SK-N-SH (cell line): ENCODE results near the gene CALCB. TPM values are rescaled to one million over a fixed set of nuclear protein-coding genes. Genes with fewer than 3 reads are reported as not detected.
A peak's percentile ranks its signal among the peaks of the same experiment; 100 is the strongest.

ENCODE experiments used
- CTCF ChIA-PET: fragments of 300-600, 350-600 bp; formaldehyde crosslinking; extraction: SDS; loops from one replicate; lab custom pipeline; 2021; lab: Yijun Ruan, JAX
- POLR2A ChIA-PET: fragments of 350-600 bp; sonication (Branson Sonifier 250); formaldehyde crosslinking; extraction: SDS; loops from one replicate; lab custom pipeline; 2020; ENCODE audit warnings: antibody characterized with exemption, inconsistent platforms; lab: Yijun Ruan, JAX
- DNase-seq: peaks from one replicate; pipeline ENCODE4 v3.0.0; 2012
- H2AFZ ChIP-seq: fragments of 200-600 bp; sonication (generic); 2 replicates; pipeline ENCODE4 v1.8.1; 2016; ENCODE audit warnings: antibody characterized with exemption, mild to moderate bottlenecking, low read depth
- H3F3A ChIP-seq: fragments of 200-600 bp; sonication (generic); replicated peaks from 2 replicates; pipeline ENCODE3; 2016; ENCODE audit warnings: antibody characterized with exemption, mild to moderate bottlenecking; ENCODE audit not compliant: insufficient read depth
- H3K27ac ChIP-seq, 2 experiments: fragments of 200-500 bp in 1 of 2; fragments of 200-600 bp in 1 of 2; sonication (Bioruptor generic) in 1 of 2; sonication (generic), shearing (Covaris generic) in 1 of 2; 2 replicates each; pipeline versions ENCODE4 v1.5.1 to v1.6.1; 2014 to 2016; ENCODE audit warnings: low read depth in 2 of 2, inconsistent platforms in 1 of 2, low read length in 1 of 2, mild to moderate bottlenecking in 1 of 2, mixed read lengths in 1 of 2
- H3K27me3 ChIP-seq: fragments of 200-600 bp; sonication (generic), shearing (Covaris generic); 2 replicates; pipeline ENCODE4 v1.6.1; 2016; ENCODE audit warnings: mixed run types; ENCODE audit not compliant: insufficient read depth
- H3K36me3 ChIP-seq, 2 experiments: fragments of 200-500 bp in 1 of 2; fragments of 200-600 bp in 1 of 2; sonication (Bioruptor generic) in 1 of 2; sonication (generic) in 1 of 2; replicated peaks in 1 of 2; 2 replicates each; pipeline versions ENCODE3 to v1.5.1; 2014 to 2016; ENCODE audit warnings: low read length in 1 of 2, mild to moderate bottlenecking in 1 of 2; ENCODE audit not compliant: insufficient read depth in 2 of 2, control insufficient read depth in 1 of 2
- H3K4me1 ChIP-seq, 2 experiments: fragments of 200-500 bp in 1 of 2; fragments of 200-600 bp in 1 of 2; sonication (Bioruptor generic) in 1 of 2; sonication (generic), shearing (Covaris generic) in 1 of 2; 2 replicates each; pipeline versions ENCODE4 v1.5.1 to v1.6.1; 2014 to 2016; ENCODE audit warnings: low read depth in 1 of 2, low read length in 1 of 2, mixed run types in 1 of 2; ENCODE audit not compliant: insufficient read depth in 2 of 2, control insufficient read depth in 1 of 2
- H3K4me2 ChIP-seq: fragments of 200-600 bp; sonication (generic), shearing (Covaris generic); 2 replicates; pipeline ENCODE4 v1.6.1; 2017; ENCODE audit warnings: mixed run types
- H3K4me3 ChIP-seq, 2 experiments: fragments of 200-500 bp in 1 of 2; fragments of 200-600 bp in 1 of 2; sonication (Bioruptor generic) in 1 of 2; sonication (generic), shearing (Covaris generic) in 1 of 2; 2 replicates each; pipeline versions ENCODE4 v1.5.1 to v1.8.1; 2014 to 2016; ENCODE audit warnings: low read depth in 2 of 2, inconsistent platforms in 1 of 2, low read length in 1 of 2, mild to moderate bottlenecking in 1 of 2, mixed read lengths in 1 of 2, moderate library complexity in 1 of 2
- H3K79me2 ChIP-seq: fragments of 200-600 bp; sonication (generic); 2 replicates; pipeline ENCODE4 v1.8.1; 2017; ENCODE audit warnings: mild to moderate bottlenecking; ENCODE audit not compliant: insufficient read depth
- H3K9ac ChIP-seq: fragments of 200-600 bp; sonication (generic); 2 replicates; pipeline ENCODE4 v1.6.1; 2017; ENCODE audit warnings: mixed run types
- H3K9me2 ChIP-seq: fragments of 200-600 bp; sonication (generic); 2 replicates; pipeline ENCODE4 v1.6.1; 2017; ENCODE audit warnings: mixed run types
- H3K9me3 ChIP-seq: fragments of 200-600 bp; sonication (generic); 2 replicates; pipeline ENCODE4 v1.6.1; 2017; ENCODE audit warnings: mixed run types, mild to moderate bottlenecking, moderate library complexity
- H4K20me1 ChIP-seq: fragments of 200-600 bp; sonication (generic); 2 replicates; pipeline ENCODE4 v1.6.1; 2017; ENCODE audit warnings: mild to moderate bottlenecking, mixed run types; ENCODE audit not compliant: insufficient read depth
- ELF1 ChIP-seq: IDR thresholded peaks from 2 replicates; pipeline ENCODE4 v1.4.0; 2012
- FOSL2 ChIP-seq: IDR thresholded peaks from 2 replicates; pipeline ENCODE4 v1.4.0; 2012; ENCODE audit warnings: low read depth, mild to moderate bottlenecking, moderate library complexity, borderline replicate concordance
- FOXM1 ChIP-seq: IDR thresholded peaks from 2 replicates; pipeline ENCODE4 v1.4.0; 2012; ENCODE audit warnings: low read depth, mild to moderate bottlenecking
- GABPA ChIP-seq: IDR thresholded peaks from 2 replicates; pipeline ENCODE4 v1.4.0; 2012; ENCODE audit warnings: low read depth, mild to moderate bottlenecking
- MXI1 ChIP-seq: IDR thresholded peaks from 2 replicates; pipeline ENCODE4 v1.6.1; 2012; ENCODE audit warnings: mild to moderate bottlenecking, low read depth, low read length, improper control_type of control experiment
- NFIC ChIP-seq: IDR thresholded peaks from 2 replicates; pipeline ENCODE4 v1.4.0; 2012; ENCODE audit warnings: borderline replicate concordance
- RAD21 ChIP-seq: IDR thresholded peaks from 2 replicates; pipeline ENCODE4 v1.6.1; 2012; ENCODE audit warnings: mild to moderate bottlenecking, low read length
- RCOR1 ChIP-seq: fragments of 150-350 bp; IDR thresholded peaks from 2 replicates; pipeline ENCODE4 v1.6.1; 2017; ENCODE audit warnings: antibody characterized with exemption, low read length
- RXRA ChIP-seq: IDR thresholded peaks from 2 replicates; pipeline ENCODE4 v1.4.0; 2012; ENCODE audit warnings: low read depth, mild to moderate bottlenecking, borderline replicate concordance
- SIN3A ChIP-seq: IDR thresholded peaks from 2 replicates; pipeline ENCODE4 v1.6.1; 2012; ENCODE audit warnings: low read depth, mild to moderate bottlenecking, low read length, moderate library complexity, borderline replicate concordance
- SMC3 ChIP-seq: IDR thresholded peaks from 2 replicates; pipeline ENCODE4 v1.6.1; 2012; ENCODE audit warnings: low read depth, low read length, improper control_type of control experiment
- TAF1 ChIP-seq: IDR thresholded peaks from 2 replicates; pipeline ENCODE4 v1.6.1; 2012; ENCODE audit warnings: low read depth, mild to moderate bottlenecking, low read length, moderate library complexity, borderline replicate concordance
- WGBS: methylation state at CpG from one replicate; pipeline ENCODE4 v1.1.6; 2017; ENCODE audit warnings: low lambda C conversion rate; 5-methylcytosine and 5-hydroxymethylcytosine counted together
- polyA plus RNA-seq, 3 experiments: library from polyadenylated mRNA; depleted of rRNA; stranded (reverse); fragments of >200 nt; gene quantifications; 2 replicates each; pipeline ENCODE4 v1.2.3, GENCODE V29; 2012
- TF ChIP-seq, protein P1 (sequence below): fragments of 200-600 bp; sonication (generic); IDR thresholded peaks from 2 replicates; pipeline ENCODE4 v1.6.1; 2017; ENCODE audit warnings: antibody characterized with exemption, mild to moderate bottlenecking, moderate library complexity
- TF ChIP-seq, protein P2 (sequence below): IDR thresholded peaks from 2 replicates; pipeline ENCODE4; 2012
- TF ChIP-seq, protein P3 (sequence below): IDR thresholded peaks from 2 replicates; pipeline ENCODE4 v1.4.0; 2012; ENCODE audit warnings: low read depth, borderline replicate concordance
- TF ChIP-seq, protein P4 (sequence below): IDR thresholded peaks from 2 replicates; pipeline ENCODE4 v1.4.0; 2012; ENCODE audit warnings: low read depth

The CALCB gene
- polyA plus RNA-seq, 1 of the 3 experiments (the other 2 are of a cell fraction): 0.07 TPM

DNA sequence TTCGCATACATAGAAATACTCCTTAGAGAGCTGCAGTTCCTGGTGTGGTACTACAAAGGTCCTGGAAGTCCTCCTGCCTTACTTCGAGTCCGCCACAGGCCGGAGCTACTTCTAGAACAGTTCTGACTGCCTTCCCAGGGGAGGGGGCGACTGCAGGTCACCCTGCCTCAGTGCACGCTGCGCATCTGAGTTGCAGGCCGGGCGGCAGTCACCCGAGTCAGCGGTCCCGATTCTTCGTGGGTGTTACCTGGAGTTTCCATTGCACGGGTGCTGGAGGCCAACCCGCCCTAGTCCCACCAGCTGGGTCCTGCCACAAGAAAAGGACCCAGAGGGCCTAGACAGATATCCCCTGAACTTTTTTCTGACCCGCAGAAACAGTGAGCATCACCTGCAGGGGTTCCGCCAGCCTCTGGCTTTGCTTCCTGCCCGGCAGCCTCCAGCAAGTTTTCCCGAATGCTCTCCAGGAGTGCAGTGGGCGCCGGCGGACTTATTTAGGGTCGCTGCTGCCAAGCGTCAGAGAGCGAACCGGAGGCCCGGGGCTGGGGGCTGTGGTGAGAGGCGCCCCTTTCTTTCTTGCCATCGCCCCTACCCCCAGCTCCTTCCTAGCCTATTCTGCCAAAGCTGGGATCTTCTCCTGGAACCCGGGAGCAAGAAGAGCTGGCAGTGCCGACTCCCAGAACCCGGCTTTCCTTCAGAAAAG lies 1.7 kb upstream of the CALCB start:
- Histone ChIP-seq H3K4me3 (no peak overlapping the region), H3K9me2 (no peaks in the 10 kb centered on the region), H3K79me2 (no peaks in the 10 kb centered on the region), H3K4me1 (peaks cover 0 to 15% of the 10 kb centered on the region in 2 experiments; a peak in 1 of 4 replicates), H3K36me3 (no peaks in the 10 kb centered on the region), H3K4me2 (no peak overlapping the region), H3F3A (no peaks in the 10 kb centered on the region), H3K27ac (no peak overlapping the region), H3K9ac (no peak overlapping the region), H4K20me1 (no peaks in the 10 kb centered on the region), H3K9me3 (no peaks in the 10 kb centered on the region), H3K27me3 (peaks cover 17% of the 10 kb centered on the region), H2AFZ (no peak overlapping the region)
- WGBS: 65% methylated on average over 22 of the region's 32 CpGs
- POLR2A ChIA-PET: no interaction called here
- TF ChIP-seq, protein P1, sequence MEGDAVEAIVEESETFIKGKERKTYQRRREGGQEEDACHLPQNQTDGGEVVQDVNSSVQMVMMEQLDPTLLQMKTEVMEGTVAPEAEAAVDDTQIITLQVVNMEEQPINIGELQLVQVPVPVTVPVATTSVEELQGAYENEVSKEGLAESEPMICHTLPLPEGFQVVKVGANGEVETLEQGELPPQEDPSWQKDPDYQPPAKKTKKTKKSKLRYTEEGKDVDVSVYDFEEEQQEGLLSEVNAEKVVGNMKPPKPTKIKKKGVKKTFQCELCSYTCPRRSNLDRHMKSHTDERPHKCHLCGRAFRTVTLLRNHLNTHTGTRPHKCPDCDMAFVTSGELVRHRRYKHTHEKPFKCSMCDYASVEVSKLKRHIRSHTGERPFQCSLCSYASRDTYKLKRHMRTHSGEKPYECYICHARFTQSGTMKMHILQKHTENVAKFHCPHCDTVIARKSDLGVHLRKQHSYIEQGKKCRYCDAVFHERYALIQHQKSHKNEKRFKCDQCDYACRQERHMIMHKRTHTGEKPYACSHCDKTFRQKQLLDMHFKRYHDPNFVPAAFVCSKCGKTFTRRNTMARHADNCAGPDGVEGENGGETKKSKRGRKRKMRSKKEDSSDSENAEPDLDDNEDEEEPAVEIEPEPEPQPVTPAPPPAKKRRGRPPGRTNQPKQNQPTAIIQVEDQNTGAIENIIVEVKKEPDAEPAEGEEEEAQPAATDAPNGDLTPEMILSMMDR: no peak
- no peak for TF ChIP-seq ELF1
- no peak for TF ChIP-seq RCOR1
- no peak for TF ChIP-seq FOSL2
- no peak for TF ChIP-seq TAF1
- no peak for TF ChIP-seq RAD21
- TF ChIP-seq, protein P2, sequence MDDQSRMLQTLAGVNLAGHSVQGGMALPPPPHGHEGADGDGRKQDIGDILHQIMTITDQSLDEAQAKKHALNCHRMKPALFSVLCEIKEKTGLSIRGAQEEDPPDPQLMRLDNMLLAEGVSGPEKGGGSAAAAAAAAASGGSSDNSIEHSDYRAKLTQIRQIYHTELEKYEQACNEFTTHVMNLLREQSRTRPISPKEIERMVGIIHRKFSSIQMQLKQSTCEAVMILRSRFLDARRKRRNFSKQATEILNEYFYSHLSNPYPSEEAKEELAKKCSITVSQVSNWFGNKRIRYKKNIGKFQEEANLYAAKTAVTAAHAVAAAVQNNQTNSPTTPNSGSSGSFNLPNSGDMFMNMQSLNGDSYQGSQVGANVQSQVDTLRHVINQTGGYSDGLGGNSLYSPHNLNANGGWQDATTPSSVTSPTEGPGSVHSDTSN: no peak
- no peak for TF ChIP-seq SMC3
- no peak for TF ChIP-seq GABPA
- no peak for DNase-seq
- CTCF ChIA-PET: interaction anchor here (1.4 to 8.0 kb wide), 4 partner anchors 97 to 162 kb away, joined by 3 to 198 read pairs (median 92); no protein-coding TSS in a partner anchor

DNA sequence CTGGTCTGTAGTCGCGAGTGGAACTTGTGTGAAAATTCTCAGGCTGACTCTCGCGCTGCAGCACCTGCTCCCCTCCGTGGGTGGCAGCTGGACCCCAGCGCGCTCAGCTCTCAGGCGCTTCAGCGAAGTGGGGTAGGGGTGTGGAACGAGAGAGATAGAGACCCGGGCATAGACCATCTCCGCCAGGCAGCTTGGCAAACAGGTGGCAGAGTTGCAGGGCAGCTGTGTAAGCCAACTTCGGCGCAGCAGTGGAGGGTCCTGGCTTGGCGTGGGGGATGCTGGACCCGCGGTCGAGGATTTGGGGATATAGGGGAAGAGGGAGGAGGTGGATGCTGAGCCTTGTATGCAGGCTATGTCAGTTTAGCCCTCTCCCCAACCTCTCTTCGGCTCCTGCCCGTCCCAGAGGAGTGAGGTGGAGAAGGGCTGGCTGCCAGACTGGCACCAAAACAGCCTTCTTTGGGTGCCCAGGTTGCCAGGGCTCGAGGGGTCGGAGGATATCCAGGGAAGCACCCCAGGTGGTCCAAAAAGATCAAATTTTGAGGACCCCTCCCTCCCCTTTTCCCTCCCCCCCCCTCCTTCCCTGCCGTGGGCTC lies 746 bp upstream of the CALCB start:
- CTCF ChIA-PET: interaction anchor here (0.8 to 8.0 kb wide), 12 partner anchors 14 to 534 kb away, joined by 3 to 198 read pairs (median 20); partner anchors contain the start of gene CYP2R1
- H3K4me3 ChIP-seq: peak overlapping the region in 1 of 2 experiments; percentile 50; a peak in 1 of 4 replicates
- no peaks in the 10 kb centered on the region for H3F3A ChIP-seq
- H3K9me2 ChIP-seq: no peaks in the 10 kb centered on the region
- H3K27ac ChIP-seq: no peak overlapping the region
- H3K36me3 ChIP-seq: no peaks in the 10 kb centered on the region
- H4K20me1 ChIP-seq: no peaks in the 10 kb centered on the region
- H3K79me2 ChIP-seq: no peaks in the 10 kb centered on the region
- no peaks in the 10 kb centered on the region for H3K9me3 ChIP-seq
- 35% methylated on average over 17 of the region's 23 CpGs for WGBS
- no peak overlapping the region for H3K9ac ChIP-seq
- H3K4me2 ChIP-seq: 0 out of 2 replicates have a peak overlapping the region, but pooled peaks have one; percentile 78
- no peak overlapping the region for H2AFZ ChIP-seq
- H3K27me3 ChIP-seq: peaks cover 17% of the 10 kb centered on the region
- H3K4me1 ChIP-seq: peaks cover 0 to 15% of the 10 kb centered on the region in 2 experiments; a peak in 1 of 4 replicates
- POLR2A ChIA-PET: interaction anchor here (0.8 to 2.6 kb wide), 2 partner anchors 101 to 164 kb away, joined by 3 to 8 read pairs; no protein-coding TSS in a partner anchor
- DNase-seq: peak; percentile 8
- TF ChIP-seq FOXM1: no peak
- TF ChIP-seq MXI1: no peak
- TF ChIP-seq SMC3: no peak
- TF ChIP-seq, protein P1: no peak
- TF ChIP-seq TAF1: no peak
- TF ChIP-seq RXRA: no peak
- no peak for TF ChIP-seq SIN3A
- TF ChIP-seq, protein P3, sequence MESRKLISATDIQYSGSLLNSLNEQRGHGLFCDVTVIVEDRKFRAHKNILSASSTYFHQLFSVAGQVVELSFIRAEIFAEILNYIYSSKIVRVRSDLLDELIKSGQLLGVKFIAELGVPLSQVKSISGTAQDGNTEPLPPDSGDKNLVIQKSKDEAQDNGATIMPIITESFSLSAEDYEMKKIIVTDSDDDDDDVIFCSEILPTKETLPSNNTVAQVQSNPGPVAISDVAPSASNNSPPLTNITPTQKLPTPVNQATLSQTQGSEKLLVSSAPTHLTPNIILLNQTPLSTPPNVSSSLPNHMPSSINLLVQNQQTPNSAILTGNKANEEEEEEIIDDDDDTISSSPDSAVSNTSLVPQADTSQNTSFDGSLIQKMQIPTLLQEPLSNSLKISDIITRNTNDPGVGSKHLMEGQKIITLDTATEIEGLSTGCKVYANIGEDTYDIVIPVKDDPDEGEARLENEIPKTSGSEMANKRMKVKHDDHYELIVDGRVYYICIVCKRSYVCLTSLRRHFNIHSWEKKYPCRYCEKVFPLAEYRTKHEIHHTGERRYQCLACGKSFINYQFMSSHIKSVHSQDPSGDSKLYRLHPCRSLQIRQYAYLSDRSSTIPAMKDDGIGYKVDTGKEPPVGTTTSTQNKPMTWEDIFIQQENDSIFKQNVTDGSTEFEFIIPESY: no peak
- TF ChIP-seq NFIC: no peak
- TF ChIP-seq, protein P2: no peak
- TF ChIP-seq, protein P4, sequence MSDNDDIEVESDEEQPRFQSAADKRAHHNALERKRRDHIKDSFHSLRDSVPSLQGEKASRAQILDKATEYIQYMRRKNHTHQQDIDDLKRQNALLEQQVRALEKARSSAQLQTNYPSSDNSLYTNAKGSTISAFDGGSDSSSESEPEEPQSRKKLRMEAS: no peak
